OCI-LY1 (cell line): Measurements from ENCODE around the gene CFAP61.

Source experiments
- EZH2 ChIP-seq: fragments of 200-600 bp; sonication (generic), shearing (Covaris generic); IDR thresholded peaks from 2 replicates; pipeline ENCODE4 v1.8.0; 2017; ENCODE audit warnings: borderline replicate concordance, mixed run types, mild to moderate bottlenecking, antibody characterized with exemption, low read length, moderate library complexity, mixed read lengths
- TF ChIP-seq, protein P1 (sequence below): fragments of 200-600 bp; sonication (generic), shearing (Covaris generic); IDR thresholded peaks from 2 replicates; pipeline ENCODE4 v1.5.1; 2017; ENCODE audit warnings: mild to moderate bottlenecking, antibody characterized with exemption, low read length, moderate library complexity, mixed read lengths

DNA sequence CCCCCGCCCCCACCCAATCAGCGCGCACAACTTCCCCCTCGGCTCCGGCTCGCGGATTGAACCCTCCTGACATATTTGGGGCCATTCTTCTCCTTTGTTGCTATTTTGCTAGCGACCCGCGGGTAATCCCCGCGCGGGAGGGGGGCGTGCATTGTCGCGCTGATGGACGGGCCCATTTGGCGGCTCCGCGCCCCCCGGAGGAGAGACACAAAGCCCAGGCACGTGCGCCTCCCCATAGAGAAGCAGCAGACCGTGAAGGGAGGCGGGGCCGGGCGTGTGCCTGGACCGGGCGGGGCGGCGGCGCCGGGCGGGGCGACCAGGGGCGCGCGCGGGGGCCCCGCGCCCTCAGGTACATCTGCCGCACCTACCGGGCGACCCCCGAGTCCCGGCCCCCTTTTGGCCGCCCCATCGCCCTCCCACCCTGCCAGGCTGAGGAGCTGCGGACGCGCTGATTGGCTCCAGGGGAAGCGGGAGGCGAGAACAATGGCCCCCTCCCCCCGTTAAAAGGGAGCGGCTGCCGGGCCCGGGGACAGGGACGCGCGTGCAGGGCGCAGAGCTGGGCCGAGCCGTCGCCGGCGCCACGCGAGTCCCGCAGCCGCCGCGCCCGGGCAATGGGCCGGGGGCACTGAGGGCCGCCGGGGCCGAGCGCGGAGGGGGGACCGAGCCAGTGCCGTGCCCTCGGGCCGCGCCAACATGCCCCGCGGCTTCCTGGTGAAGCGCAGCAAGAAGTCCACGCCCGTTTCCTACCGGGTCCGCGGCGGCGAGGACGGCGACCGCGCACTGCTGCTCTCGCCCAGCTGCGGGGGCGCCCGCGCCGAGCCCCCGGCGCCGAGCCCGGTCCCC, 315.5 kb downstream of the CFAP61 start, which contains the start of gene INSM1:
- TF ChIP-seq, protein P1, sequence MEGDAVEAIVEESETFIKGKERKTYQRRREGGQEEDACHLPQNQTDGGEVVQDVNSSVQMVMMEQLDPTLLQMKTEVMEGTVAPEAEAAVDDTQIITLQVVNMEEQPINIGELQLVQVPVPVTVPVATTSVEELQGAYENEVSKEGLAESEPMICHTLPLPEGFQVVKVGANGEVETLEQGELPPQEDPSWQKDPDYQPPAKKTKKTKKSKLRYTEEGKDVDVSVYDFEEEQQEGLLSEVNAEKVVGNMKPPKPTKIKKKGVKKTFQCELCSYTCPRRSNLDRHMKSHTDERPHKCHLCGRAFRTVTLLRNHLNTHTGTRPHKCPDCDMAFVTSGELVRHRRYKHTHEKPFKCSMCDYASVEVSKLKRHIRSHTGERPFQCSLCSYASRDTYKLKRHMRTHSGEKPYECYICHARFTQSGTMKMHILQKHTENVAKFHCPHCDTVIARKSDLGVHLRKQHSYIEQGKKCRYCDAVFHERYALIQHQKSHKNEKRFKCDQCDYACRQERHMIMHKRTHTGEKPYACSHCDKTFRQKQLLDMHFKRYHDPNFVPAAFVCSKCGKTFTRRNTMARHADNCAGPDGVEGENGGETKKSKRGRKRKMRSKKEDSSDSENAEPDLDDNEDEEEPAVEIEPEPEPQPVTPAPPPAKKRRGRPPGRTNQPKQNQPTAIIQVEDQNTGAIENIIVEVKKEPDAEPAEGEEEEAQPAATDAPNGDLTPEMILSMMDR: no peak
- TF ChIP-seq EZH2: no peak
